ENCODE measurements around the gene HELZ2.

HELZ2 gene

GRCh38 chr20:63555661-63556381 lies 18.2 kb downstream of the HELZ2 start:
- DNase-seq (ENCODE audit: low read depth): no peak
- no peak for TF ChIP-seq CTCF (conservative IDR thresholded peaks at IDR 0.05; ENCODE audit: low read length)
- H3K4me3 ChIP-seq (ENCODE audit: low read length): no peak overlapping the region

- DNase-seq (ENCODE audit: low read depth): no peak
- peak overlapping the region; percentile 66 for H3K4me3 ChIP-seq (ENCODE audit: low read length)
- no peak for TF ChIP-seq CTCF (conservative IDR thresholded peaks at IDR 0.05; ENCODE audit: low read length)
Observed at GRCh38 chr20:63554361-63555278, 19.4 kb downstream of the HELZ2 start.

- peak within 1 kb of the TSS; percentile 66 for H3K4me3 ChIP-seq (ENCODE audit: low read length)
- no peak for TF ChIP-seq CTCF (conservative IDR thresholded peaks at IDR 0.05; ENCODE audit: low read length)
- peak; percentile 10 for DNase-seq (ENCODE audit: low read depth)
Observed at GRCh38 chr20:63553933-63554290, 20.1 kb downstream of the HELZ2 start, which contains the start of gene FNDC11. Gene FNDC11 (plus strand): TSS chr20:63554159. CDS start chr20:63555664, 1,505 bp downstream.

- H3K4me3 ChIP-seq (ENCODE audit: low read length): peak overlapping the region; percentile 66
Observed at GRCh38 chr20:63553251-63553932, 20.6 kb downstream of the HELZ2 start.

GRCh38 chr20:63552481-63553249 lies 21.4 kb downstream of the HELZ2 start:
- no peak overlapping the region for H3K4me3 ChIP-seq (ENCODE audit: low read length)
- no peak for DNase-seq (ENCODE audit: low read depth)
- TF ChIP-seq CTCF (conservative IDR thresholded peaks at IDR 0.05; ENCODE audit: low read length): no peak

More at GRCh38 chr20:63553251-63553932, 20.6 kb downstream of the HELZ2 start:
- TF ChIP-seq CTCF (conservative IDR thresholded peaks at IDR 0.05; ENCODE audit: low read length): no peak
- peak; percentile 76 for DNase-seq (ENCODE audit: low read depth)

- no peak for DNase-seq (ENCODE audit: low read depth)
- TF ChIP-seq CTCF (conservative IDR thresholded peaks at IDR 0.05; ENCODE audit: low read length): no peak
Observed at GRCh38 chr20:63551068-63551467, 23.0 kb downstream of the HELZ2 start.

More at GRCh38 chr20:63551068-63551467, 23.0 kb downstream of the HELZ2 start:
- H3K4me3 ChIP-seq (ENCODE audit: low read length): no peak overlapping the region

All from AG10803 (cell line).